Measurements from ENCODE around the gene KIAA1586. TPM values are rescaled to one million over a fixed set of nuclear protein-coding genes. Genes with fewer than 3 reads are reported as not detected.
A peak's percentile ranks its signal among the peaks of the same experiment; 100 is the strongest.
"Not testable (repeated sequence)": the region's sequence is repeated elsewhere in the genome, so short reads cannot be mapped to it uniquely, and the experiment has no call there.

KIAA1586 gene
- polyA plus RNA-seq, 4 donors, result 21.7 to 24.7 (median 22.2) TPM

DNA sequence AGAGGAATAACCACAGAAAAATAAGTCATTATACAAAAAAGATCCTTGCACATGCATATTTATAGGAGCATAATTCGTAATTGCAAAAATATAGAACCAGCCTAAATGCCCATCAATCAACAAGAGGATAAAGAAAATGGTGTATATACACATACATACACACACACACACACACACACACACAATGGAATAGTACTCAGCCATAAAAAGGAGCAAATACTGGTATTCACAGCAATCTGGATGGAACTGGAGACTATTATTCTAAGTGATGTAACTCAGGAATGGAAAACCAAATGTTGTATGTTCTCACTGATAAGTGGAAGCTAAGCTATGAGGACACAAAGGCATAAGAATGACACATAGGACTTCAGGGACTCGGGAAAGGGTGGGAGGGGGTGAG lies 1.9 kb upstream of the KIAA1586 start:
- DNase-seq (ENCODE audit: low read depth in 4 of 4, low spot score in 2 of 4), result no peak

DNA sequence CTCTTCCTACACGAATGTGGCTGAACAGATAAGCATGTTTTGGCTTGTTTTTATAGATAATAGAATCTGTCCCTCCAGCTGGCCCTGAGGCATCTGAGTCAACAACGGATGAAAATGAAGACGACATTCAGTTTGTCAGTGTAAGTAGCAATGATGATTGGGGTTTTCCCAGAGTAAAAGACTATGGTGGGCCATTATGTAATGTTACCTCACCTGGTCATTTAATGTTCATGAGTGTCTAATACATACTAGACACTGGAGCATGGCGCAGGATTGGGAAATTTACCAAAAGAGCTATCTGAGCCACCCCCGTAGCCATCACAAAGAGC lies 728 bp downstream of the KIAA1586 start:
- DNase-seq (ENCODE audit: low read depth in 4 of 4, low spot score in 2 of 4), result not testable (repeated sequence)

DNA sequence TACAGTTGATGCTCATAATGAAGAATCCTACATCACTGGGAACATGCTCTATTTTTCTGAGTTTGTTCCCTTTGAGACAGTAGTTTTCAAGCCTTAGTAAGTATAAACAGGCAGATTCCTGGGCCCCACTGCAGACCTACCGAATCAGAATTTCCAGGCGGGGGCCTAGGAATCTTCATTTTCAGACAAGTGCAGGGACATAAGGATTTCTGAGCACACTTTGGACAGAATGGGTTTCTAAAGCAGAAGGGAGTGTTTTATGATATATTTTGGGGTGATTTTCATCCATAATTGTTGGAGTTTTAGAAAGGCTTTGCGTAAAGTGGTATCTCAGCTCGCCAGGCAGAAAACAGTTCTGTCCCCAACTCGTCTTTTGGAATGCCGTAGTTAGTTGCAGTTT lies 1.4 kb downstream of the KIAA1586 start:
- DNase-seq (ENCODE audit: low read depth in 4 of 4, low spot score in 2 of 4), result not testable (repeated sequence)

DNA sequence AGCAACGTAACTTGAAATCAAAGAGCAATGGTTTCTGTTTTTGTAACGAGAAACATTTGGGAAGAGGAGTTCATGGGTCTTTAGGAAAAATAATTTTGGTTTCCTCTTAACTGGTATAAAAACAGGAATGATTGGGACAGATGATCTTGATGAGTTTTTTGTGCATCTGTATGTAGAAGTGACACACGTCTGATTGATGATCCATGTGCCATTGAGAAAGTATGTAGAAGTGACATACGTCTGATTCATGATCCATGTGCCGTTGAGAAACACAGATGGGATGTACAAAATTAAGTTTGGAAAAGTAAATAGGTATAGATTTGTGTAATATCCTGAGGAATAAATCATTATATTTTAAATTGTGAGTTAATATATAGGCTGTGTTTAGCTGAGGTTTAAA lies 2.1 kb downstream of the KIAA1586 start:
- DNase-seq (ENCODE audit: low read depth in 4 of 4, low spot score in 2 of 4), result no peak

DNA sequence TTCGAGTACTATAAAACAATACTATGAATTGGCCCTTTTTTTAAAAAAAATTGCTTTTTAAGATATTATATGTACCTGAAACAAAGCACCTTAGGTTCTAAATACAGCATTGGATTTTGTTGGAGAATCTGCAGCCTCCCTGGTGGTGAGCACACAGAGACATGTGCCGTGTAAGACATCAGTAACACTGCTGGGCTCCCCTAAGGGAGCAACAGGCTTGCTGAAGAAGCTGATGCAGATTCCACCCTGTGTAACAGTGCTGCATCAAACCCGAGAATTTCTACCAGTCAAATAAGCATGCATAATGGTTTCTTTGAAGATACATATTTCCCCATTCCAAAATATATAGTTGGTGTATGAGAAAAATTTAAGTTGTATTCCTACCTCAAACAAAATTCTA lies 17.4 kb downstream of the KIAA1586 start:
- DNase-seq (ENCODE audit: low read depth in 4 of 4, low spot score in 2 of 4), result no peak

DNA sequence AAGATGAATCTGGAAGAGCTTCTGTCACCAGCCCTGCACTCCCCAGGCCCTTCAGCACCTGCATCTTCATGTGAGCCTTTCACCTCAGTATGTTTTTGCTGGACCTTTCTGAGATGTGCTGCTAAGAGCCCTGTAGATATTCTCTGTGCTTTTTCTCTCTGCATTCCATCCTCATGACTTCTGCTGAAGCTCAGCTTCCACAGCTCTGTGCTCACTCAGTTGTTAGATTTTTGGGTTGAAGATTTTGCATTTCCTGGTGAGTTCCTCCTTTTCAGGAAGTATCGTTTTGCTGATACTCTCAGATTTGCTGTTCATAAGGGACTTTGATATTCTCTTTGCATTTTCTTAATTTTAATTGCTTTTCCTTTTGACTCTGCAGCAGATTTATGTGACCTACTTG lies 18.3 kb downstream of the KIAA1586 start:
- DNase-seq (ENCODE audit: low read depth in 4 of 4, low spot score in 2 of 4), result no peak

DNA sequence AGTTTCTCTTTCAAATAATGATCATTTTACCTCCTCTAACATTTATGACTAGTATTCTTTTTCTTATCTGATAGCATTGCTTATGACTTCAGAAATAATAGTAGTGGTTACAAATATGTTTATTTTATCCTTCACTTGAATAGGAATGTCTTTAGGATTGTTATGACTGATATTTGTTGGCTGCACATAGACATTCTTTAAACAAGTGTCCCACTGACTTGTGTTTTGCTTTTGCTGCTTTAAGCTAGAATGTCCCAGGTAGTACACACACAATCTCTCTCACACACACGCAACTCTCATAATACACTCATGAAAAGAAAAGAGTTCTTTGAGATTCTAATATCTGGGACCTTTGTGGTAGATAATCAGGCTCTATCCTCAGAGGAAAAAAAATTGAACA lies 21.6 kb downstream of the KIAA1586 start:
- DNase-seq (ENCODE audit: low read depth in 4 of 4, low spot score in 2 of 4), result no peak

DNA sequence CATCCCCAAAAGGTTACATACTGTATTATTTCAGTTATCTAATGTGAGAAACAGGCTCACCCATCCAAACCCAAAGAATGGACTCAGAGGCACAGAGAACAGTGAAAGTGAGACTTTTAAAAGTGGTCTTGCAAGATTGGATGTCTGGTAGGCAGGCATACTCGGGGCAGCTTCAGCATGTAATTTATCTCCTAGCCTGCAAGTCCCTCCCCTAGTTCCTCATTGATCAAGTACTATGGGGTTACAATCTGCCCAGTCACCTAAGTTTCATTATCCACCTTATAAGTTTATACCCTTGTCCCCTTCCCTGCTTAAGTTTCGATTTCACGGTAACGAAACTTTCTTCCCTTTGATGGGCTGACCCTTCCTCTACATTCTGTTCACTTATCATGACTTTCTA lies 22.7 kb downstream of the KIAA1586 start:
- no peak for DNase-seq (ENCODE audit: low read depth in 4 of 4, low spot score in 2 of 4)

DNA sequence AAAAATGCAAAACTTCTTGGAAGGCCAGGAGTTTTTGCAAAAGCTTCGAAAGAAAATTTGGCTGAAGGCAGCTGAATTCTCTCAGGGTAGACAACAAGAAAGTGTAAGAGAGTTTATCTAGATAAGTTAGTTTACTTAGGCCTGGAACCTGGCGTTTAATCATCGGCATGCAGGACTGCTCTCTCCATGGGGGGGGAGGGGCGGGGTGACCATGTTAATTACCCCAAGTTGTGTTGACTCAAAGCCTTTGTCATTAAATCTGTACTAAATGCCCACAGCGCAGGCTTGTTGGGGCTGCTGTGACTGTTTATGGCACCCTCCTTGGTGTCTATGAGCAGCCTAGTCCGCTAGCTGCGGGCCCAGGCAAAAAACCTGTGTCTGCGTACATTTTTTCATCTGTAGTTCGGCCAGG lies 23.4 kb downstream of the KIAA1586 start:
- DNase-seq (ENCODE audit: low read depth in 4 of 4, low spot score in 2 of 4), result no peak

DNA sequence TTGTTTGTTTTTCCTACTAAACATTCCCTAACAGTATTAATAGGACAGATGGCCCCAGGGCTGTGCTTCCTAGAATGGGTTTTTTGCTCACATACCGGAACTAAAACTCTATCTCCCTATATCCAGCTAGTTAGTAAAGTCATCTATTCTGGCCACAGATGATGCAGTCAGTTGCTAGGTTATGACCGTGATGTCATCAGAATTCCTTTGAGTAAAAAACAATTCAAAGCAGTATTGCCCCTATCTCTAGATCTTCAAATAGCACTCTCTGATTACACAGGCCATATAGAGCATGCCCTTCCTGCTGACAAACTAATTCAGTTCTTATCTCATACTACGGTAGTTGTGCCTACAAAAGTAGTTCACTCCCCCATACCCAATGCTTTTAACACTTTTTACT lies 25.6 kb downstream of the KIAA1586 start:
- DNase-seq (ENCODE audit: low read depth in 4 of 4, low spot score in 2 of 4), result no peak

DNA sequence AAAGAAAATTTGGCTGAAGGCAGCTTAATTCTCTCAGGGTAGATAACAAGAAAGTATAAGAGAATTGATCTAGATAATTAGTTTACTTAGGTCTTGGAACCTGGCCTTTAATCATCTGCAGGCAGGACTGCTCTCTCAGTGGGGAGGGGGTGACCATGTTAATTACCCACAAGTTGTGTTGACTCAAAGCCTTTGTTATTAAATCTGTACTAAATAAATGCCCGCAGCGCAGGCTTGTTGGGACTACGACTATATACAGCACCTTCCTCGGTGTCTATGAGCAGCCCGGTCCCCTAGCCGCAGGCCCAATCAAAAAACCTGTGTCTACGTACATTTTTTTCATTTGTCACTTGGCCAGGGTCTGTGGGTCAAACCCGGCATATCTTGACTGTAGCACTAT lies 27.9 kb downstream of the KIAA1586 start:
- DNase-seq (ENCODE audit: low read depth in 4 of 4, low spot score in 2 of 4), result no peak

DNA sequence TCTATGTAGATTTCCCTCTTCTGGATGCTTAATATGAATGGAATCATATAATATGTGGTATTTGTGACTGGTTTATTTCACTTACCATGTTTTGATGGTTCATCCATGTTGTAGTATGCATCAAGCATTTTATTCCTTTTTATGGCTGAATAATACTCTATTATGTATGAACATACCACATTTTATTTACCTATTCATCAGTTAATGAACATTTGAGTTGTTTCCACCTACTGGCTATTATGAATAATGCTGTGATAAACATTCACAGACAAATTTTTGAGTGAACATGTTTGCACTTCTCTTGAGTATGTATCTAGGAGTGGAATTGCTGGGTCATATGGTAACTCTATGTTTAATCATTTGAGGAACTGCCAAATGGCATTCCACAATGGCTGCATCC lies 28.6 kb downstream of the KIAA1586 start:
- DNase-seq (ENCODE audit: low read depth in 4 of 4, low spot score in 2 of 4), result no peak

DNA sequence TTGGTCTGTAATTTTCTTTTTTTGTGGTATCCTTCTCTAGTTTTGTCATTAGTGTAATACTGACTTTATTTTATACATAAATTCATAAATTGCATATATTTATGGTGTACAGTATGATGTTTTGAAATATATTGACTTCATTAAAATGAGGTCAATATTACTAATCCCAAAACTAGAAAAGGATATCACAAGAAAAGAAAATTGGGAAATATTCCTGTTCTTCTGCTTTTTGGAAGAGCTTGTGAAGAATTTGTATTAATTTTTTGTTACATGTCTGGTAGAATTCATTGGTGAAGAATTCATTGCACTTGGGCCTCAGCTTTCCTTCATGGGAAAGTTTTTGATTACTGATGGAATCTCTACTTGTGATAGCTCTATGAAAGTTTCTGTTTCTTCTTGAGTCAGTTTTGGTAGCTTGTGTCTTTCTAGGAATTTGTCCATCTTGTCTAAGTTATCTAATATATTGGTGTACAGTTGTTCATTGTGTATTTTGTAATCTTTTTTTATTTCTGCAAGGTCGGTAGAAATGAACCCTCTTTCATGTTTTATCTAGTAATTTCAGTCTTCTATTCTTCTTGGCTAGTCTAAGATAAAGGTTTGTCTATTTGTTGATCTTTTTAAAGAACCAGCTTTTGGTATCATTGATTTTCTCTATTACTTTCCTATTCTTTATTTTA lies 32.2 kb downstream of the KIAA1586 start:
- DNase-seq (ENCODE audit: low read depth in 4 of 4, low spot score in 2 of 4), result no peak

DNA sequence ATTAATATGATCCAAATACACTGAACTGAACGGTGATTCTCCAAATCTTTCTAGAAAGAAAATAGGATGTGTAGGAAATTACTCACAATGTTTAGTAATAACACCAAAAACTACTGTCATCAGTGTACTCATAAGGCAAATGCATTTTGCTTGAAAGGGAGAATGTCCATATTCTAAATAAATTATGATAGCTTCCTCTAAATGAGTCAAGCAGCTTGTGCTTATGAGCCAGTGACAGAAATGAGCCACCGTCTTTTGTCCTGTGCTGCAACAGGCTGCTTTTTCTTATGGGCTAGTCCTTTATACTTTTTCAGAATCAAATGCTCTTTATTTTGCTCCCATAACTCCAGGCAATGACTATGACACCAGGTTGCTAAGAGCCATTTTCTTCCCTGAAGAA lies 39.0 kb downstream of the KIAA1586 start:
- no peak for DNase-seq (ENCODE audit: low read depth in 4 of 4, low spot score in 2 of 4)

DNA sequence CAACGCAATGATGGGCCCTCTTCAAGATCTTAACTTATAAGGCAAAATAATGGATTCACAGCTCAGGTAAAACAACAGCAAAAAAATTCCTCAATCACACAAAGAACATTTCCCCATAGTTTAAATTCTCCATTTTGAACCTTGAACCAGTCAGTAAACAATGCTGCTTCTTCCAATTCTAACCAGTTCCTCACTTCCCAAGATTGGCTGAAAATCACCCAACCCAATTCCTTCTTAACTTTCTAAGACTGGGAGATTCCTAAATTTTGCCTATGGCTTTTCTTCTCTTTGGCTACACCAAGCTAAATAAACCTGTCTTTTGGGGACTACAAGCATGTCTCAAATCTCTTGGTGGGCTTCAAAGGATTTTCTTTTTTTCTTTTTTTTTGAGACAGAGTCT lies 40.4 kb downstream of the KIAA1586 start:
- no peak for DNase-seq (ENCODE audit: low read depth in 4 of 4, low spot score in 2 of 4)

DNA sequence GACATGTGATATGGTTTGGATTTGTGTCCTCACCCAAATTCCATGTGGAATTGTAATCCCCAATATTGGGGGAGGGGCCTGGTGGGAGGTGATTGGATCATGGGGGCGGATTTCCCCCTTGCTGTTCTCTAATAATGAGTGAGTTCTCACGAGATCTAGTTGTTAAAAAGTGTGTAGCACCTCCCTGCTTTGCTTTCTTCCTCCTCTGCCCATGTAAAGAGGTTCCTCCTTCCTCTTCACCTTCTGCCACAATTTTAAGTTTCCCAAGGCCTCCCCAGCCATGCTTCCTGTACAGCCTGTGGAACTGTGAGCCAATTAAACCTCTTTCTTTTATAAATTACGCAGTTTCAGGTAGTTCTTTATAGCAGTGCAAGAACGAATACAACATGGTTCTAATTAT lies 41.4 kb downstream of the KIAA1586 start:
- no peak for DNase-seq (ENCODE audit: low read depth in 4 of 4, low spot score in 2 of 4)

DNA sequence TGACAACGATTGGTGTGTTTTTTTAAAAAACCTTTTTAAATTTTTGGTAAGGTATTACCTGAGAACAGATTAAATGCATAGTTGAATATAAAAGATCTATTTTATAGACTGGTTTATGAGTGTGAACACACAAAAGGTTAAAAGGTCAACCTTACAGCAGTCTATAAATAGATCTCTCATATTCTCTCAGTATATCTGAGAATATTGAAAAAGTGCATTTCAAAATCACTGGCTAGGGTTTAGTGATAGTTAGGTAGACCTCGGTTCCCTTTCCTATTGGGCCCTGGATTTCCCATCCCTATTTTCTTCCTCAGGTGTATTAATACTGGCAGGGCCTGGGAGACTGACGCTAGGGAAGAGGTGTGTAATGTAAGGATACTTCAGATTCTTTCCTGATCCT lies 42.8 kb downstream of the KIAA1586 start:
- DNase-seq (ENCODE audit: low read depth in 4 of 4, low spot score in 2 of 4), result no peak

DNA sequence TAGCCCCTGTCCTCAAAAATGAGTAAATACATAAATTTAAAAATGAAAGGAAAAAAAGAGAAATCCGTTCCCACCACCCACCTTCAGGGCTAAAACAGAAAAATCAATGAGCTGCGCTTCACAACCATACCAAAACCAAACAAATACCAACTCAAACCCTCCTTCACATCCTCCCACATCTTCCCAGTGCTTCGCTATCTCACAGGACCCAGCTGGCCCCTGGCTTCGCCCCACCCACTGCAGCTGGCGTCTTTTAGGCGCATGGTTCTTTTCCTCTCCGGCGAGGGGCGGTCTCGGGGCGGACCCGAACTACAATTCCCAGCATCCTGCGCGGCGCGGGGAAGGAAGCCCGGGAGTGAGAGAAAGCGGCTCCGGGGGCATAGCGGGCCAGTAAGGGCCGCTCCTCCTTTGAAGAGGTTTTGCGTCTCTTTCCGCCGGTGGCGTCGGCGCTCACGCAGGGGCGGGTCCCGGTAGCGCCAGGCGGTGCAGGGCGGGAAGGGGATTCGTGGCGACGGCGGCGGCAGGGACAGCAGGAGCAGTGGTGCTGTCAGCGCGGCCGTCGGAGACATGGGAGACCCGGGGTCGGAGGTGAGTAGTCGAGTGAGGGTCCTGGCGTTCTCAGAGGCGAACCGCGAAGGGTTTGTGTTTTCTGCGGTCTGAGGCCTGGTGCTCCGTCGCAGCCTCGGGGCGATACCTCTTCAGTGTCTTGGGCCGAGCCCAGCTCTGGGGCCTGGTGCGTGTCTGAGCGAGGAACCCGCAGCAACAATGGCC lies 43.4 kb downstream of the KIAA1586 start, which contains the start of gene ZNF451:
Gene ZNF451, plus strand, starts transcription at position 502 of the 771 bp plus-strand sequence. Its CDS starts 66 bp downstream, at position 568.
- peak; percentile 87 to 96 (median 91) for DNase-seq (ENCODE audit: low read depth in 4 of 4, low spot score in 2 of 4)

DNA sequence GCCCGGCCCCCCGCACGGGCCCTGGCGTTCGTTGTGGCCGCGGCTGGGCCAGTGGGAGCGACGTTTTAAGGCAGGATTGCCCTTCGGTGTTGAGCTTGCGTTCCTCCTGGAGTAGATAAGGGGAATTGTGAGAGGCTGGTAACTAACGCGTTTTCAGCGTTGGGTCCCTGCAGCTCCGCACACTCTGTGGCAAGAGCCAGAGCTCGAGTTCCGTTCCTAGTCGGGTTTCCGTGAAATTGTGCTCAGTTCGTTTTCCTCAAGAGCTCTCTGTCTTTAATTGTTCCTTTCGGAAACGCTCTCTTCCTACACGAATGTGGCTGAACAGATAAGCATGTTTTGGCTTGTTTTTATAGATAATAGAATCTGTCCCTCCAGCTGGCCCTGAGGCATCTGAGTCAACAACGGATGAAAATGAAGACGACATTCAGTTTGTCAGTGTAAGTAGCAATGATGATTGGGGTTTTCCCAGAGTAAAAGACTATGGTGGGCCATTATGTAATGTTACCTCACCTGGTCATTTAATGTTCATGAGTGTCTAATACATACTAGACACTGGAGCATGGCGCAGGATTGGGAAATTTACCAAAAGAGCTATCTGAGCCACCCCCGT lies 44.1 kb downstream of the KIAA1586 start:
- DNase-seq (ENCODE audit: low read depth in 4 of 4, low spot score in 2 of 4), result not testable (repeated sequence)

DNA sequence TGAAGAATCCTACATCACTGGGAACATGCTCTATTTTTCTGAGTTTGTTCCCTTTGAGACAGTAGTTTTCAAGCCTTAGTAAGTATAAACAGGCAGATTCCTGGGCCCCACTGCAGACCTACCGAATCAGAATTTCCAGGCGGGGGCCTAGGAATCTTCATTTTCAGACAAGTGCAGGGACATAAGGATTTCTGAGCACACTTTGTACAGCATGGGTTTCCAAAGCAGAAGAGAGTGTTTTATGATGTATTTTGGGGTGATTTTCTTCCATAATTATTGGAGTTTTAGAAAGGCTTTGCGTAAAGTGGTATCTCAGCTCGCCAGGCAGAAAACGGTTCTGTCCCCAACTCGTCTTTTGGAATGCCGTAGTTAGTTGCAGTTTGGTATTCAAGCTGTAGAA lies 44.9 kb downstream of the KIAA1586 start:
- DNase-seq (ENCODE audit: low read depth in 4 of 4, low spot score in 2 of 4), result not testable (repeated sequence)

DNA sequence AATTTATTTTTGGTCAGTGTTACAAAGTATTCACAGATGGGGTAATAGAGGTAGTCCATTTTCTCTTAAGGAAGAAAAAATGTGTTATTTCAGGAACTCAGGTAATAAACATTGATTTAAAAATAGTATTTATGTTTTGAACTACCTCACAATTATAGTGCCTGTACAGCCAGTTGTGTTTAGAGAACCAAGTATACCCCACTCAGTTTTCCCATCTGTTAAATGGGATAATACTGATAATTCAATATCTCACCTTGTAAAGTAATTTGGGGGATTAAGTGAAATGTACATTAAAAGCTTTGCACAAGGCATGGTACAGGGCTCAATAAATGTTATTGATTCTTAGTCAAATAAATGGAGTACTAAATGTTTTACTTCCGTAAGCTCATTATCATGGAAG lies 48.2 kb downstream of the KIAA1586 start:
- no peak for DNase-seq (ENCODE audit: low read depth in 4 of 4, low spot score in 2 of 4)

DNA sequence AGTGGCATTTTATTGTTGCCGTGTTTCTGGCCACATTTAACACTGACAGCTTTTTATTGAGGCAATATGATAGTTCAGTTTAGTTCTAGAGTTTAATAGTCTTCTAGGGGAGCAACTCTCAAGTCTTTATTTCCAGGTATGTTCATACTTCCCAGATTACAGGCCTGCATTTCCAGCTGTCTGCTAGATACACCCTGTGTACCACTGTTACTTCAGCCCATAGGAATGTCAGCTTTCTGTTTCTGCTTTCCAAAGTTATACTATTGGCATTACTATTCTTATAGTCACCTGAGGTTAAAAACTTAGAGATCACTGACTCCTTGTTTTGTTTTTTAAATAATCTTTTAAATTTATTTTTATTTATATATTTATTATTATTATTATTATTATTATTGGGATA lies 51.1 kb downstream of the KIAA1586 start:
- no peak for DNase-seq (ENCODE audit: low read depth in 4 of 4, low spot score in 2 of 4)
